DOHH2 (cell line): ENCODE data around the gene MYO5A.

ENCODE experiments used
- H3F3A ChIP-seq: fragments of 200-600 bp; sonication (generic), shearing (Covaris generic); 2 replicates; pipeline ENCODE4 v1.6.0; 2016; ENCODE audit warnings: antibody characterized with exemption, mild to moderate bottlenecking; ENCODE audit not compliant: control insufficient read depth, insufficient read depth
- H3K27ac ChIP-seq: fragments of 200-600 bp; sonication (generic); 2 replicates; pipeline ENCODE4 v1.5.1; 2014; ENCODE audit warnings: low read depth, mild to moderate bottlenecking, low read length, moderate library complexity
- H3K27me3 ChIP-seq: fragments of 200-600 bp; sonication (generic); 2 replicates; pipeline ENCODE4 v1.6.1; 2014; ENCODE audit warnings: mild to moderate bottlenecking, low read length, mixed read lengths; ENCODE audit not compliant: control insufficient read depth
- H3K36me3 ChIP-seq: fragments of 200-600 bp; sonication (generic); 2 replicates; pipeline ENCODE4 v1.6.1; 2014; ENCODE audit warnings: mild to moderate bottlenecking, low read length, moderate library complexity, mixed read lengths; ENCODE audit not compliant: control insufficient read depth
- H3K4me1 ChIP-seq: fragments of 200-600 bp; sonication (generic); 2 replicates; pipeline ENCODE4 v1.6.1; 2014; ENCODE audit warnings: mild to moderate bottlenecking, low read length, mixed read lengths; ENCODE audit not compliant: control insufficient read depth
- H3K4me2 ChIP-seq: fragments of 200-600 bp; sonication (generic); 2 replicates; pipeline ENCODE4 v1.6.0; 2014; ENCODE audit warnings: mild to moderate bottlenecking, low read length, moderate library complexity
- H3K4me3 ChIP-seq: fragments of 200-600 bp; sonication (generic); 2 replicates; pipeline ENCODE4 v1.5.1; 2014; ENCODE audit warnings: mild to moderate bottlenecking, low read length, mixed read lengths
- H3K79me2 ChIP-seq: fragments of 200-600 bp; sonication (generic); 2 replicates; pipeline ENCODE4 v1.6.1; 2014; ENCODE audit warnings: mild to moderate bottlenecking, low read length, mixed read lengths; ENCODE audit not compliant: control insufficient read depth
- H3K9me2 ChIP-seq: fragments of 200-600 bp; sonication (generic); replicated peaks from 2 replicates; pipeline ENCODE4 v1.6.1; 2014; ENCODE audit warnings: mild to moderate bottlenecking, low read length, mixed read lengths; ENCODE audit not compliant: control insufficient read depth
- H3K9me3 ChIP-seq: fragments of 200-600 bp; sonication (generic); 2 replicates; pipeline ENCODE4 v1.6.1; 2014; ENCODE audit warnings: antibody characterized with exemption, low read length, mixed read lengths; ENCODE audit not compliant: control insufficient read depth, insufficient read depth
- H4K20me1 ChIP-seq: fragments of 200-600 bp; sonication (generic); 2 replicates; pipeline ENCODE4 v1.6.0; 2014; ENCODE audit warnings: low read depth, mild to moderate bottlenecking, antibody characterized with exemption, low read length, moderate library complexity; ENCODE audit not compliant: control insufficient read depth, insufficient read depth
- EZH2phosphoT487 ChIP-seq: fragments of 200-600 bp; sonication (generic); IDR thresholded peaks from 2 replicates; pipeline ENCODE4 v1.6.1; 2017; ENCODE audit warnings: borderline replicate concordance, mild to moderate bottlenecking, antibody characterized with exemption, low read length, moderate library complexity, mixed read lengths
- TF ChIP-seq, protein P1 (sequence below): fragments of 200-600 bp; sonication (generic); IDR thresholded peaks from one replicate; pipeline ENCODE4 v1.5.1; 2014; ENCODE audit warnings: antibody characterized with exemption, mild to moderate bottlenecking, low read depth, low read length; ENCODE audit not compliant: poor library complexity, severe bottlenecking

The MYO5A gene

DNA sequence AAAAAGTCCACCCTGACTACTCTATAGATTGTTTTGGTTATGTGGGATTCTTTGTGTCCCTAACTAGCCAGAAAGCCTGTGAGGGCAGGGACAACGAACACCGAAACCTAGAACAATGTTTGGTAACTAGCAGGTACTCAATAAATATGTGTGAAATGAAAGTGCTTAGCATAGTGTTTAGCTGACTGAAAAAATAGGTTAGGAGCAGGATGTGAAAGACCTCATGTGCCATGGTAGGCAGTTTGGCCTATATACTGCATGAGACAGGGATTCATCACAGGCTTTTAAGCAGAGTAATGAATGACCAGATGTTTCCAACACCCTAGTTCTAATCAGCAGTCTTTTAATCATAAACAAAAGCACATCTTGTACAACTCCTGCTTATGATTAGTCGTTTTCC is 64.2 kb downstream of the MYO5A start:
- Histone ChIP-seq H3K36me3 (no peaks in the 10 kb centered on the region), H3F3A (0 out of 2 replicates have a peak, but pooled peaks cover 2% of the 10 kb centered on the region), H3K9me2 (no peaks in the 10 kb centered on the region), H3K27me3 (no peaks in the 10 kb centered on the region), H3K79me2 (peaks cover 32% of the 10 kb centered on the region), H3K27ac (no peak overlapping the region), H4K20me1 (0 out of 2 replicates have a peak, but pooled peaks cover 3% of the 10 kb centered on the region), H3K4me2 (no peak overlapping the region), H3K4me1 (peaks cover 28% of the 10 kb centered on the region), H3K4me3 (no peak overlapping the region), H3K9me3 (no peaks in the 10 kb centered on the region)
- TF ChIP-seq EZH2phosphoT487, result no peak
- TF ChIP-seq, protein P1, sequence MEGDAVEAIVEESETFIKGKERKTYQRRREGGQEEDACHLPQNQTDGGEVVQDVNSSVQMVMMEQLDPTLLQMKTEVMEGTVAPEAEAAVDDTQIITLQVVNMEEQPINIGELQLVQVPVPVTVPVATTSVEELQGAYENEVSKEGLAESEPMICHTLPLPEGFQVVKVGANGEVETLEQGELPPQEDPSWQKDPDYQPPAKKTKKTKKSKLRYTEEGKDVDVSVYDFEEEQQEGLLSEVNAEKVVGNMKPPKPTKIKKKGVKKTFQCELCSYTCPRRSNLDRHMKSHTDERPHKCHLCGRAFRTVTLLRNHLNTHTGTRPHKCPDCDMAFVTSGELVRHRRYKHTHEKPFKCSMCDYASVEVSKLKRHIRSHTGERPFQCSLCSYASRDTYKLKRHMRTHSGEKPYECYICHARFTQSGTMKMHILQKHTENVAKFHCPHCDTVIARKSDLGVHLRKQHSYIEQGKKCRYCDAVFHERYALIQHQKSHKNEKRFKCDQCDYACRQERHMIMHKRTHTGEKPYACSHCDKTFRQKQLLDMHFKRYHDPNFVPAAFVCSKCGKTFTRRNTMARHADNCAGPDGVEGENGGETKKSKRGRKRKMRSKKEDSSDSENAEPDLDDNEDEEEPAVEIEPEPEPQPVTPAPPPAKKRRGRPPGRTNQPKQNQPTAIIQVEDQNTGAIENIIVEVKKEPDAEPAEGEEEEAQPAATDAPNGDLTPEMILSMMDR, result no peak

DNA sequence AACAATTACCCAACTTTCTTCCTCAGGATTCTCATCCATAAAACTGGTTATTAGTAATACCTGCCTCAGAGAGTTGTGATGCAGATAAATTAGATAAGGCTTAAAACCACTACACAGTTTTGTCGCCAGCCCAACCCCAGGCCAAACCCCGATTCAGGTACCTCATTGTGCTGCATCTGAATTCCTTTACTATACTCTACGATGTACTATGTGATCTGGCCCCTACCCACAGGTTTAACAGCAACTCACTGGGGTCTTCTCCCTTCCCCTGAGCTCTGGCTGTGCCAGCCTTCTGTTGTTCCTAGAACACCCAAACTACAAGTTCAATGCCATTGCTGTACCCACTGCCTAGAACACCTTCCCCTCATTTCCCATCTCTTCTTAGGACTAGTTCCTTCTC is 64.6 kb downstream of the MYO5A start:
- no peak overlapping the region for H3K27ac ChIP-seq
- no peak for TF ChIP-seq EZH2phosphoT487
- TF ChIP-seq, protein P1, result no peak
- H3K4me3 ChIP-seq, result no peak overlapping the region
- no peaks in the 10 kb centered on the region for H3K9me2 ChIP-seq
- 0 out of 2 replicates have a peak, but pooled peaks cover 3% of the 10 kb centered on the region for H4K20me1 ChIP-seq
- no peaks in the 10 kb centered on the region for H3K36me3 ChIP-seq
- H3F3A ChIP-seq, result 0 out of 2 replicates have a peak, but pooled peaks cover 2% of the 10 kb centered on the region
- peaks cover 28% of the 10 kb centered on the region for H3K4me1 ChIP-seq
- H3K9me3 ChIP-seq, result no peaks in the 10 kb centered on the region
- peaks cover 32% of the 10 kb centered on the region for H3K79me2 ChIP-seq
- H3K27me3 ChIP-seq, result no peaks in the 10 kb centered on the region
- no peak overlapping the region for H3K4me2 ChIP-seq

DNA sequence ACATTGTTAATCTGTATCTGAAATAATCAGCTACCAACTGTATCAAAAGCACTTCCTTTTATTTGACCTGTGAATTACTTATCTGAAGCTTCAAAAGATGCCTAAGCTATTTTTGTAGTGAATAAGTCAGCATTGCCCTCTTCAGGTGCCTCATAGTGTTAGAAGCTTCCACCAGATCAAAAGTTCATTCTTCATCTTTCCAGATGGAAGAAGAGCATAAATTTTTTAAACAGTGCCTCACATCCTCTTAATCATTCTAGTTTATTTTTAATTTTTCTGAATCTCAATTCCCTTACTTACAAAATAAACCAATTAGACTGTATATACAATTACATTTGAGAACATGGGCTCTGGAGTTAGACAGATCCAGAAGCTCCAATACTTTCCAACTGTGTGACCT is 65.0 kb downstream of the MYO5A start:
- no peak overlapping the region for H3K4me2 ChIP-seq
- H3K4me1 ChIP-seq, result peaks cover 28% of the 10 kb centered on the region
- no peaks in the 10 kb centered on the region for H3K27me3 ChIP-seq
- H3K9me2 ChIP-seq, result no peaks in the 10 kb centered on the region
- H3F3A ChIP-seq, result 0 out of 2 replicates have a peak, but pooled peaks cover 2% of the 10 kb centered on the region
- H4K20me1 ChIP-seq, result 0 out of 2 replicates have a peak, but pooled peaks cover 3% of the 10 kb centered on the region
- TF ChIP-seq, protein P1, result no peak
- no peak for TF ChIP-seq EZH2phosphoT487
- no peak overlapping the region for H3K27ac ChIP-seq
- no peaks in the 10 kb centered on the region for H3K9me3 ChIP-seq
- H3K4me3 ChIP-seq, result no peak overlapping the region
- H3K36me3 ChIP-seq, result no peaks in the 10 kb centered on the region
- peaks cover 32% of the 10 kb centered on the region for H3K79me2 ChIP-seq
